H1 (cell line): ENCODE measurements around the gene CCDC92B. TPM values are rescaled to one million over a fixed set of nuclear protein-coding genes. Genes with fewer than 3 reads are reported as not detected.

Experiments
- CTCF ChIA-PET: fragments of 300-600 bp; sonication (Branson Sonifier 250); formaldehyde crosslinking; loops from one replicate; lab custom pipeline; 2021; ENCODE audit not compliant: partially characterized antibody; lab: Charles Lee
- POLR2A ChIA-PET: fragments of 300-600 bp; sonication (Branson Sonifier 250); formaldehyde crosslinking; loops from one replicate; lab custom pipeline; 2021; ENCODE audit warnings: inconsistent platforms; ENCODE audit not compliant: partially characterized antibody; lab: Charles Lee
- DNase-seq, 2 experiments: peaks; one replicate each; pipeline versions ENCODE4 v3.0.0 to v3.0.0-alpha.2; 2010 to 2022; ENCODE audit warnings: low spot score in 2 of 2, low read depth in 1 of 2, mixed read lengths in 1 of 2
- FAIRE-seq: peaks from 2 replicates; lab custom pipeline; 2011; peaks lifted over from hg19 to GRCh38; lab: Jason Lieb, UNC
- H2AFZ ChIP-seq: 2 replicates; pipeline ENCODE4 v1.8.1; 2012; ENCODE audit warnings: low read length, inconsistent platforms
- H2AK5ac ChIP-seq: 2 replicates; pipeline ENCODE4 v1.6.1; 2013; ENCODE audit warnings: low read depth, low read length
- H2BK120ac ChIP-seq: replicated peaks from 2 replicates; pipeline ENCODE3; 2013; ENCODE audit warnings: low read depth, low read length, inconsistent platforms
- H2BK12ac ChIP-seq: 2 replicates; pipeline ENCODE4 v1.6.1; 2013; ENCODE audit warnings: low read depth, low read length
- H2BK15ac ChIP-seq: 2 replicates; pipeline ENCODE4 v1.6.1; 2013; ENCODE audit warnings: low read length
- H2BK20ac ChIP-seq: 2 replicates; pipeline ENCODE4 v1.6.1; 2013; ENCODE audit warnings: low read length
- H2BK5ac ChIP-seq: 2 replicates; pipeline ENCODE4 v1.6.1; 2013; ENCODE audit warnings: low read depth, low read length
- H3K14ac ChIP-seq: 2 replicates; pipeline ENCODE4 v1.6.1; 2013; ENCODE audit warnings: inconsistent platforms; ENCODE audit not compliant: insufficient read length
- H3K18ac ChIP-seq: 2 replicates; pipeline ENCODE4 v1.6.1; 2013; ENCODE audit warnings: low read length; ENCODE audit errors: extremely low read depth
- H3K23ac ChIP-seq: 2 replicates; pipeline ENCODE4 v1.6.1; 2013; ENCODE audit warnings: inconsistent platforms; ENCODE audit not compliant: insufficient read length
- H3K23me2 ChIP-seq: 2 replicates; pipeline ENCODE4 v1.6.1; 2013; ENCODE audit warnings: low read depth, low read length
- H3K27ac ChIP-seq: 2 replicates; pipeline ENCODE4 v1.6.1; 2011; ENCODE audit warnings: low read depth, low read length, inconsistent platforms
- H3K27me3 ChIP-seq, 4 experiments: replicated peaks in 1 of 4; 1 replicate in 1 of 4; 2 replicates in 3 of 4; pipeline versions ENCODE4 v1.6.1 to v1.8.1; 2011 to 2013; ENCODE audit warnings: low read length in 3 of 4, mild to moderate bottlenecking in 3 of 4, inconsistent platforms in 2 of 4, mixed read lengths in 2 of 4, moderate library complexity in 1 of 4; ENCODE audit not compliant: control insufficient read depth in 3 of 4, insufficient read depth in 3 of 4; ENCODE audit errors: extremely low read depth in 1 of 4
- H3K36me3 ChIP-seq, 4 experiments: 2 replicates each; pipeline versions ENCODE4 v1.6.1 to v1.8.1; 2011 to 2013; ENCODE audit warnings: mild to moderate bottlenecking in 4 of 4, low read length in 3 of 4, moderate library complexity in 2 of 4, control low read depth in 1 of 4, inconsistent platforms in 1 of 4; ENCODE audit not compliant: insufficient read depth in 4 of 4, control insufficient read depth in 2 of 4
- H3K4ac ChIP-seq: replicated peaks from 2 replicates; pipeline ENCODE3; 2013; ENCODE audit warnings: low read length, low read depth, mixed read lengths, inconsistent platforms; ENCODE audit not compliant: insufficient read length
- H3K4me1 ChIP-seq, 4 experiments: replicated peaks in 1 of 4; 1 replicate in 1 of 4; 2 replicates in 3 of 4; pipeline versions ENCODE4 v1.6.1 to v1.8.1; 2011 to 2013; ENCODE audit warnings: low read length in 3 of 4, inconsistent platforms in 2 of 4, mixed read lengths in 1 of 4; ENCODE audit not compliant: insufficient read depth in 4 of 4, control insufficient read depth in 3 of 4
- H3K4me2 ChIP-seq, 2 experiments: 2 replicates each; pipeline versions ENCODE4 v1.6.1 to v1.8.1; 2011 to 2013; ENCODE audit warnings: low read depth in 2 of 2, low read length in 2 of 2, control low read depth in 1 of 2, inconsistent platforms in 1 of 2, mild to moderate bottlenecking in 1 of 2; ENCODE audit not compliant: insufficient read depth in 1 of 2
- H3K4me3 ChIP-seq, 4 experiments: fragments of 200-600, 300-600 bp in 1 of 4; sonication (generic), shearing (Covaris generic), sonication (Bioruptor Twin) in 1 of 4; 2 replicates each; pipeline versions ENCODE4 v1.5.1 to v1.8.1; 2011 to 2016; ENCODE audit warnings: low read length in 4 of 4, low read depth in 3 of 4, control low read depth in 2 of 4, inconsistent platforms in 2 of 4, mild to moderate bottlenecking in 2 of 4, mixed read lengths in 1 of 4, moderate library complexity in 1 of 4; ENCODE audit not compliant: insufficient read depth in 2 of 4; ENCODE audit errors: extremely low read depth in 1 of 4
- H3K56ac ChIP-seq: replicated peaks from 2 replicates; pipeline ENCODE3; 2013; ENCODE audit warnings: low read depth, mild to moderate bottlenecking, mixed read lengths, low read length, inconsistent platforms; ENCODE audit not compliant: insufficient read length
- H3K79me1 ChIP-seq: 2 replicates; pipeline ENCODE4 v1.6.1; 2013; ENCODE audit warnings: low read depth, low read length, control low read depth
- H3K79me2 ChIP-seq, 2 experiments: 2 replicates each; pipeline versions ENCODE4 v1.6.1 to v1.8.1; 2012 to 2013; ENCODE audit warnings: low read length in 2 of 2, mild to moderate bottlenecking in 2 of 2, inconsistent platforms in 1 of 2; ENCODE audit not compliant: insufficient read depth in 2 of 2, control insufficient read depth in 1 of 2
- H3K9ac ChIP-seq, 4 experiments: replicated peaks in 1 of 4; 1 replicate in 1 of 4; 2 replicates in 3 of 4; pipeline versions ENCODE4 v1.6.1 to v1.8.1; 2011 to 2013; ENCODE audit warnings: low read depth in 3 of 4, low read length in 3 of 4, control low read depth in 2 of 4, mild to moderate bottlenecking in 2 of 4, moderate library complexity in 2 of 4, inconsistent platforms in 1 of 4; ENCODE audit errors: extremely low read depth in 1 of 4
- H3K9me3 ChIP-seq, 2 experiments: 2 replicates each; pipeline versions ENCODE4 v1.6.1 to v1.8.1; 2012 to 2013; ENCODE audit warnings: mild to moderate bottlenecking in 2 of 2, moderate library complexity in 2 of 2, control low read depth in 1 of 2, inconsistent platforms in 1 of 2, low read depth in 1 of 2, low read length in 1 of 2, mixed read lengths in 1 of 2; ENCODE audit not compliant: insufficient read depth in 2 of 2
- H4K20me1 ChIP-seq, 2 experiments: replicated peaks in 1 of 2; 2 replicates each; pipeline versions ENCODE3 to v1.8.1; 2011 to 2013; ENCODE audit warnings: inconsistent platforms in 2 of 2, low read length in 2 of 2, mild to moderate bottlenecking in 1 of 2; ENCODE audit not compliant: insufficient read depth in 2 of 2, control insufficient read depth in 1 of 2
- H4K5ac ChIP-seq: 2 replicates; pipeline ENCODE4 v1.6.1; 2013; ENCODE audit warnings: low read length, low read depth, mixed read lengths, inconsistent platforms; ENCODE audit not compliant: insufficient read length
- H4K8ac ChIP-seq: 2 replicates; pipeline ENCODE4 v1.8.0; 2013; ENCODE audit warnings: mild to moderate bottlenecking, moderate library complexity, low read length, inconsistent platforms; ENCODE audit not compliant: insufficient read depth; ENCODE audit errors: extremely low read depth
- H4K91ac ChIP-seq: replicated peaks from 2 replicates; pipeline ENCODE3; 2013; ENCODE audit warnings: low read length, mixed read lengths, inconsistent platforms; ENCODE audit not compliant: insufficient read length
- TAF7 ChIP-seq: optimal IDR thresholded peaks from 2 replicates; pipeline ENCODE3; 2011; ENCODE audit warnings: low read depth, mild to moderate bottlenecking, inconsistent platforms, low read length, moderate library complexity, borderline replicate concordance
- WGBS, 2 experiments: shearing (Covaris generic) in 1 of 2; methylation state at CpG; one replicate each; pipeline versions ENCODE4 v1.1.6 to v1.1.7; 2013 to 2015; ENCODE audit warnings: low lambda C conversion rate in 2 of 2, mixed read lengths in 2 of 2, inconsistent platforms in 1 of 2, low coverage in 1 of 2, missing lambda C conversion rate in 1 of 2; ENCODE audit not compliant: insufficient replicate concordance in 2 of 2, insufficient coverage in 1 of 2, insufficient read length in 1 of 2; ENCODE audit errors: extremely low coverage in 1 of 2, missing lambda C conversion rate in 1 of 2; 5-methylcytosine and 5-hydroxymethylcytosine counted together
- polyA plus RNA-seq, 7 experiments: library from polyadenylated mRNA; depleted of rRNA in 3 of 7; stranded (reverse) in 5 of 7; unstranded in 2 of 7; fragments of >200 nt in 5 of 7; fragments of 200-250 nt in 2 of 7; gene quantifications; 1 replicate in 5 of 7; 2 replicates in 1 of 7; 4 replicates in 1 of 7; pipeline versions ENCODE4 v1.2.1 to v1.2.3, GENCODE V29; 2011 to 2013; ENCODE audit warnings: missing spikeins in 2 of 7, mixed read lengths in 2 of 7
- total RNA-seq: library from RNA; stranded (reverse); fragmentation: NEBNext Ultra II Directional; extraction: Animal tissue kit (Norgen Biotek cat#: 25700); gene quantifications from 2 replicates; pipeline ENCODE4 v1.2.1, GENCODE V29; 2021

CCDC92B gene
- total and polyA plus RNA-seq, 2 of the 8 experiments (the other 6 are each of a cell fraction or from before 2014, with no cell fraction given): 5.5 to 12.1 TPM

DNA sequence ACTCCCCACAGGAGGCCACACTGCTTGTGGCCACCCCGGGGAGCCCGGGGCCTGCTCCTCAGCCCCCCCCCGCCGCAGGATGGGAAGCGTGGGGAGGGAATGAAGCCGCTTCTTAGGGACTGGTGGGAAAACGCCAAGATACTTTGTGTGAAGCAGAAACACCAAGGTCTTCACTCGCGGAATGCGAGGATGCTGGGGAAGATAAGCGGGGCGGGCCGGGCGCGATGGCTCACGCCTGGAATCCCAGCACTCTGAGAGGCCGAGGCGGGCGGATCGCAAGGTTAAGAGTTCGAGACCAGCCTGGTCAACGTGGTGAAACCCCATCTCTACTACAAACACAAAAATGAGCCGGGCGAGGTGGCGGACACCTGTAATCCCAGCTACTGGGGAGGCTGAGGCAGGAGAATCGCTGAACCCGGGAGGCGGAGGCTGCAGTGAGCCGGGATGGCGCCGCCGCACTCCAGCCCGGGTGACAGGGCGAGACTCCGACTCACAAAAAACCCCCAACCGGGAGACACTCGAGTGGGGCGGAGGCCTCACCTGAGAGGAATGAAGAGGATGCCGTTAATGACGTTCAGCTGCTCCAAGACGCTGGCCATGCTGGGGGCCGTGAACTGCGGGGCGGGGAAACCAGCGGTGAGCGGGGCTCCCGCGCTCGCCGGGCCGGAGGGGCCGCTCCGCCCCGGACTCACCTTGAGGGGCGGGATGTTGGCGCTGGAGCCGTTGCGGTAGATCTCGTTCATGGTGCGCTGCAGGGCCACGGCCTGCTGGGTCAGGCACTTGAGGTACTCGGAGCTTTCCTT lies 58.2 kb downstream of the CCDC92B start:
- WGBS, 2 experiments: 91% methylated on average over 50 of the region's 62 CpGs; no CpG with 5 or more reads in 1 of the 2 experiments
- no peaks in the 10 kb centered on the region for H3K23me2 ChIP-seq
- H2BK120ac ChIP-seq: no peak overlapping the region
- no peak overlapping the region for H3K18ac ChIP-seq
- no peaks in the 10 kb centered on the region for H3K9me3 ChIP-seq
- no peak overlapping the region for H4K8ac ChIP-seq
- H3K27me3 ChIP-seq: no peaks in the 10 kb centered on the region
- no peak overlapping the region for H2BK12ac ChIP-seq
- H3K4me1 ChIP-seq: peaks cover 0 to 7% (median 0%) of the 10 kb centered on the region in 4 experiments; a peak in 2 of 7 replicates
- no peaks in the 10 kb centered on the region; the same call in 1 of the 2 replicates for H3K79me1 ChIP-seq
- H4K5ac ChIP-seq: no peak overlapping the region
- H3K56ac ChIP-seq: no peak overlapping the region
- H3K14ac ChIP-seq: no peak overlapping the region
- DNase-seq: no peak
- H2AK5ac ChIP-seq: no peak overlapping the region
- H2AFZ ChIP-seq: no peak overlapping the region
- H3K27ac ChIP-seq: no peak overlapping the region
- no peak overlapping the region for H2BK5ac ChIP-seq
- no peak overlapping the region for H3K23ac ChIP-seq
- CTCF ChIA-PET: interaction anchor here (0.5 to 2.9 kb wide), 5 partner anchors 11 to 309 kb away, joined by 3 to 11 read pairs (median 3); no protein-coding TSS in a partner anchor
- peaks cover 0 to 46% (median 2%) of the 10 kb centered on the region in 4 experiments; a peak in 5 of 8 replicates for H3K36me3 ChIP-seq
- FAIRE-seq: no peak
- H3K4ac ChIP-seq: no peak overlapping the region
- POLR2A ChIA-PET: interaction anchor here (0.8 to 1.6 kb wide), 3 partner anchors 11 to 86 kb away, joined by 3 read pairs; no protein-coding TSS in a partner anchor
- no peak overlapping the region for H4K91ac ChIP-seq
- no peak overlapping the region for H3K9ac ChIP-seq
- H2BK20ac ChIP-seq: no peak overlapping the region
- H2BK15ac ChIP-seq: no peak overlapping the region
- no peak overlapping the region for H3K4me3 ChIP-seq
- H3K79me2 ChIP-seq: no peaks in the 10 kb centered on the region
- peaks cover 0 to 6% of the 10 kb centered on the region in 2 experiments for H4K20me1 ChIP-seq
- no peak overlapping the region for H3K4me2 ChIP-seq
- no peak for TF ChIP-seq TAF7
